Activated CD4-positive, alpha-beta T cell treated with anti-CD3 and anti-CD28 coated beads for 36 hours (primary cell): ENCODE results near the gene PAX8. TPM values are rescaled to one million over a fixed set of nuclear protein-coding genes. Genes with fewer than 3 reads are reported as not detected.
A peak's percentile ranks its signal among the peaks of the same experiment; 100 is the strongest.

Experiments
- ATAC-seq: fragments of 200-7000 bp; cut with Tn5 transposase; one replicate; pipeline ENCODE4 v1.10.0; 2021; ENCODE audit warnings: mild to moderate bottlenecking, moderate library complexity
- CTCF ChIA-PET: fragments of 350-600 bp; sonication (Branson Sonifier 250); formaldehyde crosslinking; loops from one replicate; lab custom pipeline; 2021; ENCODE audit warnings: antibody characterized with exemption; lab: Charles Lee
- POLR2A ChIA-PET: fragments of 350-600 bp; sonication (Branson Sonifier 250); formaldehyde crosslinking; loops from one replicate; lab custom pipeline; 2021; ENCODE audit warnings: antibody characterized with exemption, inconsistent platforms; lab: Charles Lee
- DNase-seq: peaks from one replicate; pipeline ENCODE4 v3.0.0-alpha.2; 2020
- H3K27ac Mint-ChIP-seq: one replicate; pipeline ENCODE4 v1.8.0; 2021; ENCODE audit warnings: mixed read lengths
- H3K27me3 Mint-ChIP-seq: one replicate; pipeline ENCODE4 v1.8.0; 2021; ENCODE audit warnings: mixed read lengths
- H3K36me3 Mint-ChIP-seq: one replicate; pipeline ENCODE4 v1.8.0; 2021; ENCODE audit warnings: low read depth, mixed read lengths
- H3K4me1 Mint-ChIP-seq: one replicate; pipeline ENCODE4 v1.8.0; 2021; ENCODE audit warnings: mixed read lengths
- H3K4me3 Mint-ChIP-seq: one replicate; pipeline ENCODE4 v1.8.0; 2021; ENCODE audit warnings: mild to moderate bottlenecking, moderate library complexity, mixed read lengths
- H3K9me3 Mint-ChIP-seq: one replicate; pipeline ENCODE4 v1.8.0; 2021; ENCODE audit warnings: low read depth, mixed read lengths
- intact Hi-C, 2 experiments: fragments of 100-400 bp; cut with DNase I in 1 of 2; cut with micrococcal nuclease in 1 of 2; formaldehyde crosslinking; loops; one replicate each; pipeline versions ENCODE4 v1.14.2 to v1.15.1; 2022 to 2024; cut with DNase I, micrococcal nuclease
- total RNA-seq, 2 experiments: library from RNA; stranded (reverse); gene quantifications; one replicate each; pipeline ENCODE4 v1.2.3, GENCODE V29; 2021

The PAX8 gene
- total RNA-seq, 2 experiments from 2014 or later: 1.4 to 2.1 TPM

DNA sequence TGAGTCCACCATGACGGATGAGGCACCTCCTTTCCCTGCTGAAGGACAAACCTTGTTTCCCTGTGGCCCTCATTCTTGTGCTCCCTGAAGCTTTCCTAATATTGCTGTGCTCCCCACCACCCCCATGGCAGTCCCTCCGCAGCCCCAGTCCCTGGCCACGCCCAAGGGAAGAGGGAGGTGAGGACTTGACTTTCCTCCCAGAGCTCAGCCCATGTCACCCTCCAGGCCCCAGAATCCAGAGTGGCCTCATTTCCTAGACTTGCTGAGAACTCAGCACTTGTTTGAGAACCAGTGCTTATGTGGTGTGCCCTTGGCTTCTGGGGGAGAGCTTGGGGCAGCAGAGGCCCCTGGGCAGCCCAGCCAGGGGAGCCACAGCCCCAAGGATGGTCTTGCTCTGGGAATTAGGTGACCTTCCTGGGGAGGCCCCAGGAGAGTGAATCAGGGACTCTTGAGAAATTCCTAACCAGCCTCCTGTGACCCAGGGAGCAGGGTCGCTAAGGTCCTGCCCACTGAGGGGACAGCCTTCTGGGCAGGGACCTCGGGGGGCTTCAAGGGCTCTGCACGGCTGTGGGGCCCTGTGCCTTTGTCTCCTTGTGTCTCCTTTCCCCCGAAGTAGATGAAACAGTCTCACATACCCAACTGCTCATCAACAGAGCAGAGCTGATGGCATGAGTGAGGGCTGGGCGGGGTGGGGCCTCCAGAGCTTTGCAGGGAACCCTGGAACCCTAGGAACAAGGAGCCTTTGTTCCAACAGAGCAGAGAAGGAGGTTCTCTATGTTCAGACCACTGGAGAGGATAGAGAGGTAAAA, 77.0 kb downstream of the PAX8 start:
- intact Hi-C loops: no loop called here
- Mint-ChIP-seq H3K27ac (no peak overlapping the region), H3K4me1 (peaks cover 18% of the 10 kb centered on the region), H3K9me3 (no peaks in the 10 kb centered on the region), H3K36me3 (peaks cover 44% of the 10 kb centered on the region), H3K27me3 (no peaks in the 10 kb centered on the region), H3K4me3 (no peak overlapping the region)
- ChIA-PET POLR2A (no interaction called here), CTCF (interaction anchor here (0.6 to 3.0 kb wide), 13 partner anchors 15 to 168 kb away, joined by 3 to 21 read pairs (median 4); no protein-coding TSS in a partner anchor)
- no peak for DNase-seq
- no peak for ATAC-seq

DNA sequence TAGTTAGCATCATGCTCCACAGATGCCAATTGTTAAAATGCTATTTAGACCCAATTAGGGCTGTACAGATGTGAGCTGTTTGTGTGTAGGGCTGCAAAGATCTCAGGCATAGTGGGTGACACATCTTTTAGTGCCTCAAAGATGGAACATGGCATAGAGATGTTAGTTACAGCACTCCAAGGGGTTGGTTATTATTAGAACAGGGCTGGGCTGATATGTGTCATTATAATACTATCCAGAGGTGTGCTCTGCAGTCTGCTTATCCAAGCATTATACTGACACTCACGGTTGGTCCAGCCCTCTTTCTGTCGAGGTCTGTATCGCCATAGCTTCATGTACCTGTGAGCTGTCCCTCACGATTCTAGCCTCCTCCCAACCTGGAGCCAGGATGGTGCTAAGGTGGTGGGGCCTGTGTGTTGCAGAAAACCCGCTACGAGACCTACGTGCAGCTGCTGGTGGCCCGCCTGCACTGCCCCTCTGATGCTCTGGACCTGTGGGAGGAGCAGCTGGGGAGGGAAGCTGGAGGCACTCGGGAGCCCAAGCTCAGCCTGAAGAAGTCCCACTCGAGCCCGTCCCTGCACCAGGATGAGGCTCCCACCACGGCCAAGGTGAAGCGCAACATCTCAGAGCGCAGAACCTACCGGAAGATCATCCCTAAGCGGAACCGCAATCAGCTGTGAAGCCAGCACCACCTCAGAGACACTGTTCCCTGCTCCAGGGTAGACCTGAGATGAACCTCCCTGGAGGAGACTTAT, 77.8 kb downstream of the PAX8 start:
- H3K9me3 Mint-ChIP-seq: no peaks in the 10 kb centered on the region
- no peak overlapping the region for H3K4me3 Mint-ChIP-seq
- H3K36me3 Mint-ChIP-seq: peaks cover 52% of the 10 kb centered on the region
- DNase-seq (no peak), ATAC-seq (no peak)
- intact Hi-C loops: no loop called here
- H3K27ac Mint-ChIP-seq: no peak overlapping the region
- POLR2A ChIA-PET: interaction anchor here (1.8 kb wide), 1 partner anchor 27 kb away, joined by 8 read pairs; the partner anchor contains the start of gene PSD4
- H3K4me1 Mint-ChIP-seq: peaks cover 16% of the 10 kb centered on the region
- H3K27me3 Mint-ChIP-seq: no peaks in the 10 kb centered on the region
- CTCF ChIA-PET: interaction anchor here (0.6 to 2.6 kb wide), 8 partner anchors 20 to 121 kb away, joined by 3 to 9 read pairs (median 4); no protein-coding TSS in a partner anchor

DNA sequence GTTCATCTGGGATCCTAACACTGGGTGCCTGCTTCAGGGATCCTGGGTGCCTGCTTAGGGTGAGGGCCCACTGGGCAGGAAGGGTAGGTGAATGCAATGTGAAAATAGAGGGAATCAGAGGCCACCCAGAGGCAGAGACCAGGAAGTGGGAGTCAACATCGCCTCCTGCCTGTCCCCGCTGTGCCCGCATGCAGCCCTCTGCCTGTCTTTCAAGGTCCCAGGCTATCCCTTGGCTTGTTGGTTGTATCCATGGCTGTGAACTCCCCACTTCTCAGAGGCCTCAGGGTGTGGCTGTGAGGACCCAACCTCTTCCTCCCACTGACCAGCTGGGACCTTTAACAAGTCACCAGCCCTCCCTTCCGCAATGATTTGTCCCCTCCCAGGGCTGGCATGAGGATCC, 78.5 kb downstream of the PAX8 start:
- CTCF ChIA-PET: interaction anchor here (0.6 to 4.7 kb wide), 12 partner anchors 11 to 121 kb away, joined by 3 to 62 read pairs (median 8); partner anchors contain the start of gene PSD4
- POLR2A ChIA-PET: interaction anchor here (1.8 kb wide), 1 partner anchor 26 kb away, joined by 8 read pairs; the partner anchor contains the start of gene PSD4
- peak overlapping the region; percentile 41 for H3K27ac Mint-ChIP-seq
- ATAC-seq: no peak
- DNase-seq: no peak
- no peaks in the 10 kb centered on the region for H3K27me3 Mint-ChIP-seq
- no peak overlapping the region for H3K4me3 Mint-ChIP-seq
- intact Hi-C loops: no loop called here
- peaks cover 59% of the 10 kb centered on the region for H3K36me3 Mint-ChIP-seq
- peaks cover 15% of the 10 kb centered on the region for H3K4me1 Mint-ChIP-seq
- no peaks in the 10 kb centered on the region for H3K9me3 Mint-ChIP-seq

DNA sequence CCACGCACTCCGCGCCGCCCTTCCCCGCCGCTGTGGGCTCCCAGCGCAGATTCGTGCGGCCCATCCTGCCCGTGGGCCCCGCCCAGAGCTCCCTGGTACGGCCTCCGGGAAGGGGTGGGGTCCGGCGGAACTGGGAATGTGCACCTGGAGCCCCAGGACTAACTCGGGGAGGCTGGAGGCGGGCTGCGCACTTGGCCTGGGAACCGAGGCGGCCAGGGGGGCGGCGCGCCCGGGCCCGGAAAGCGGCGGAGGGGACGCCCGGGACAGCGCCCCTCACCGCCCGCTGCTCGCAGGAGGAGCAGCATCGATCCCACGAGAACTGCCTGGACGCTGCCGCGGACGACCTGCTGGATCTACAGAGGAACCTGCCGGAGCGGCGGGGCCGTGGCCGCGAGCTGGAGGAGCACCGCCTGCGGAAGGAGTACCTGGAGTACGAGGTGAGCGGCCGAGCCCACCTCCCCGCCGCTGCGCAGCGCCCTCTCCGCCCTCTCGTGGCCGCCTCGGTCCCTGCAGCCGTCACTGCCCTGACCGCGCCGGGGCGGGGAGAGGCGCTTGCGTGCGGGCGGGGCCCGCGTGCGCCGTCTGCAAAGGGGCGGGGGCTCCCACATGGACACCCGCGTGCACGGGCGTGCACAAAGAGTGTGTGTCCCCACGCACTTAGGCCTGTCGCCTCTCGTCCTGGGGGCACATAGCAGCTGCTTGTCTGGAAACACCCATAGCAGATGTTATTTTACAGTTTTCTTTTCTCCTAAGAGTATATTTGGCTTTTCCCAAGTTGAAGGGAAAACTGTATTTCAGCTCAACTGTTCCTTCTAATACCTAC, 79.7 kb downstream of the PAX8 start:
- Mint-ChIP-seq H3K36me3 (peaks cover 71% of the 10 kb centered on the region), H3K27ac (no peak overlapping the region), H3K4me1 (peaks cover 8% of the 10 kb centered on the region), H3K9me3 (no peaks in the 10 kb centered on the region), H3K27me3 (no peaks in the 10 kb centered on the region), H3K4me3 (no peak overlapping the region)
- POLR2A ChIA-PET: interaction anchor here (1.8 kb wide), 1 partner anchor 25 kb away, joined by 8 read pairs; the partner anchor contains the start of gene PSD4
- CTCF ChIA-PET: interaction anchor here (0.7 to 4.7 kb wide), 18 partner anchors 12 to 259 kb away, joined by 3 to 62 read pairs (median 5); partner anchors contain the start of gene PSD4
- DNase-seq (peak; percentile 88), ATAC-seq (peak; percentile 70)
- intact Hi-C loops: loop anchor here (1.0 to 5.0 kb wide), 3 partner anchors 24 to 117 kb away; no protein-coding TSS in a partner anchor

DNA sequence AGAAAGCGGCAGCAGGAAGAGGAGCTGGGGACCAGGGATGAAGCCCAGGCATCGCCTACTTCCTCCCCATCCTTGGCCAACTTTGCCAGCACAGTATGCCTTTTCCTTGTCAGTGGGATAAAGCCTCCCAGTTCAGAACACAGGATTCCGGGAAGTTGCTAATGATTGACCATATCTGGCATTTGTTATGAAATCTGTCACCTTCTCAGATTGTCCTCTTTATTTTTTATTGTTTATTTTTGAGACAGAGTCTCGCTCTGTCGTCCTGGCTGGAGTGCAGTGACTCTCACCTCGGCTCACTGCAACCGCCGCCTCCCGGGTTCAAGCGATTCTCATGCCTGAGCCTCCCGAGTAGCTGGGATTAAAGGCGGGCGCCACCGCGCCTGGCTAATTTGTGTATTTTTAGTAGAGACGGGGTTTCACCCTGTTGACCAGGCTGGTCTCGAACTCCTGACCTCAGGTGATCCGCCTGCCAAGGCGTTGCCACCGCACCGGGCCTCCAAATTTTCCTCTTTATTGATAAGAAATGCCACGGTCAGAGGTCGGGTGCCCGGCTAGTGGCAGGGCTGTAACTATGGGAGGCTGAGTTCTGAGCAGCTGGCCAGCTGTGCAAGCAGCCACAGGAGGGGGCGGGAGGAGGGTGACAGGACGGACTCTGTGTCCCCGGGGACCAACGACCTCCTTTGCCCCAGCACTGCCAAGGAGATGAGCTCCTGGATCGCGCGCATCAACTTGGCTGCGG, 80.5 kb downstream of the PAX8 start:
- Mint-ChIP-seq H3K9me3 (no peaks in the 10 kb centered on the region), H3K4me1 (peaks cover 5% of the 10 kb centered on the region), H3K27ac (no peak overlapping the region), H3K27me3 (no peaks in the 10 kb centered on the region), H3K4me3 (no peak overlapping the region), H3K36me3 (peaks cover 78% of the 10 kb centered on the region)
- intact Hi-C loops: loop anchor here in 1 of 2 experiments (5.0 kb wide), 1 partner anchor 116 kb away; no protein-coding TSS in a partner anchor
- DNase-seq: no peak
- ChIA-PET POLR2A (no interaction called here), CTCF (interaction anchor here (0.9 to 4.7 kb wide), 10 partner anchors 13 to 119 kb away, joined by 3 to 62 read pairs (median 8); partner anchors contain the start of gene PSD4)
- no peak for ATAC-seq

DNA sequence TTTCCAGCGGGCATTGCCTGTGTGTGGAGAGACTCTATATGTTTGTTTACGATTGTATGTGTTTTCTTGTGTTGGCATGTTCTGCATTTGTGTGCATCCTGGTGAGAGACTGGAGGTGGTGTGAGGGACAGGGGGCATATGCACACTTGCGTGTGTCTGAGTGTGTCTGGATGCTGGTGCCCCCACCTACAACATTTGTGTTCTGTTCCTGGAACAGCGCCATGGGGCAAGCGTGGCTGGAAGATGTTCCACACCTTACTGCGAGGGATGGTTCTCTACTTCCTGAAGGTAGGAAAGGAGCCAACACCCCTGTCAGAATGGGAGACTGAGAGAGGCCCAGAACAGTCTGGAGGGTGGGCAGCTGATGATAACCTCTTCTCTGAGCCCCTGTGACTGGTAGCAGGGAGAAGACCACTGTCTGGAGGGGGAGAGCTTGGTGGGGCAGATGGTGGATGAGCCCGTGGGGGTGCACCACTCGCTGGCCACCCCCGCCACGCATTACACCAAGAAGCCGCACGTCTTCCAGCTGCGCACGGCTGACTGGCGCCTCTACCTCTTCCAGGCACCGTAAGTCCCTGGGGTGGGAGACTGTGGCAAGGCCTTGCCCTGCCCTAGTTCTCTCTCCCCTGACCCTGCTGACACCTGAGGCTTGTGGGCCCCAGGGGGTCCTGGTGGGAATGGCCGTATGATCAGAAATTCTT, 81.2 kb downstream of the PAX8 start:
- H3K9me3 Mint-ChIP-seq: no peaks in the 10 kb centered on the region
- H3K27ac Mint-ChIP-seq: no peak overlapping the region
- H3K4me1 Mint-ChIP-seq: no peaks in the 10 kb centered on the region
- DNase-seq (no peak), ATAC-seq (no peak)
- no peak overlapping the region for H3K4me3 Mint-ChIP-seq
- H3K36me3 Mint-ChIP-seq: peaks cover 78% of the 10 kb centered on the region
- ChIA-PET POLR2A (no interaction called here), CTCF (interaction anchor here (0.6 to 4.7 kb wide), 9 partner anchors 9 to 177 kb away, joined by 3 to 62 read pairs (median 5); no protein-coding TSS in a partner anchor)
- H3K27me3 Mint-ChIP-seq: no peaks in the 10 kb centered on the region
- intact Hi-C loops: loop anchor here in 1 of 2 experiments (5.0 kb wide), 1 partner anchor 115 kb away; no protein-coding TSS in a partner anchor

DNA sequence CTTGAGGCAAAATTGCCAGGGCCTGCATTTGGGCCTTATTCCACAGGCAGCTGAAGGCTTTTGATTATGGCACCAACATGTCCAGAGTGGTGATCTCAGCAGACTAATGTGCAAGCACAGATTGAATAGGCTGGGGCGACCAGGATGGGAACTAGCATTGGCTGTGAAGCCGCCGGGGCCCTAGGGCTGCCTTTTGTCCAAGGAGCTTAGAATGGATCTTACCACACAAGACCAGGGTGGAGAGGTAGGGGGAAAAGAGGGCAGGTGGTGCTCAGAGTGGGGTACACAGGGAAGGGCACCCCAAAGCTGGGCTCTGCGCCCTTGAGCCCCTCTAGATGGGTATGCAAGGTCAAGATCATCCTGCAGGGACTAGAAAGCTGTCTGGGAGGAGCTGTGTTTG, 81.9 kb downstream of the PAX8 start:
- ATAC-seq (no peak), DNase-seq (no peak)
- CTCF ChIA-PET: interaction anchor here (0.6 to 4.7 kb wide), 5 partner anchors 9 to 176 kb away, joined by 3 to 62 read pairs (median 4); no protein-coding TSS in a partner anchor
- H3K36me3 Mint-ChIP-seq: peaks cover 78% of the 10 kb centered on the region
- no peak overlapping the region for H3K4me3 Mint-ChIP-seq
- H3K27me3 Mint-ChIP-seq: no peaks in the 10 kb centered on the region
- H3K27ac Mint-ChIP-seq: no peak overlapping the region
- intact Hi-C loops: loop anchor here in 1 of 2 experiments (5.0 kb wide), 1 partner anchor 115 kb away; no protein-coding TSS in a partner anchor
- POLR2A ChIA-PET: no interaction called here
- H3K9me3 Mint-ChIP-seq: no peaks in the 10 kb centered on the region
- no peaks in the 10 kb centered on the region for H3K4me1 Mint-ChIP-seq

DNA sequence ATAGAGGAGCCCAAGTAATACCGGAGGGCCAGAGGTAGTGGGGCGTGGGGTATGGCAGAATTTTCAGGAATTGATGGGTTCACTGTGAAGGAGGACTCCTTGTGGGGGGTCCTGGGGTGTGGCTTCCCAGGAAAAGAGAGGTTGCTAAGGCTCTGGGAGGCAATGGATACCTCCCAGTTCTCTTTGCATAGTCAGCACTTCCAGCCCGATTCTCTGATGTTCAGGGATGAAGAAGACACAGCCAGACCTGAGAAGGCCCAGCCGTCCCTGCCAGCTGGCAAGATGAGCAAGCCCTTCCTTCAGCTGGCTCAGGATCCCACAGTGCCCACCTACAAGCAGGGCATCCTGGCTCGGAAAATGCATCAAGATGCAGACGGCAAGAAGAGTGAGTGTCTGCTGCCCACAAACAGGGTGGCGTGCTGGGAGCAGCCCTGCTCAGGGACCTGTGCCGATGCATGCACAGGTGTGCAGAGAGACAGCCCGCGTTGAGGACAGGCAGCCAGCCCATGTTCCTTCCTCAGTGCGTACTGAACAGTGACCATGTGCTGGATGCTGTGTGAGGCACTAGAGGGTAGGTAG, 82.7 kb downstream of the PAX8 start:
- POLR2A ChIA-PET: no interaction called here
- Mint-ChIP-seq H3K27ac (no peak overlapping the region), H3K27me3 (no peaks in the 10 kb centered on the region)

DNA sequence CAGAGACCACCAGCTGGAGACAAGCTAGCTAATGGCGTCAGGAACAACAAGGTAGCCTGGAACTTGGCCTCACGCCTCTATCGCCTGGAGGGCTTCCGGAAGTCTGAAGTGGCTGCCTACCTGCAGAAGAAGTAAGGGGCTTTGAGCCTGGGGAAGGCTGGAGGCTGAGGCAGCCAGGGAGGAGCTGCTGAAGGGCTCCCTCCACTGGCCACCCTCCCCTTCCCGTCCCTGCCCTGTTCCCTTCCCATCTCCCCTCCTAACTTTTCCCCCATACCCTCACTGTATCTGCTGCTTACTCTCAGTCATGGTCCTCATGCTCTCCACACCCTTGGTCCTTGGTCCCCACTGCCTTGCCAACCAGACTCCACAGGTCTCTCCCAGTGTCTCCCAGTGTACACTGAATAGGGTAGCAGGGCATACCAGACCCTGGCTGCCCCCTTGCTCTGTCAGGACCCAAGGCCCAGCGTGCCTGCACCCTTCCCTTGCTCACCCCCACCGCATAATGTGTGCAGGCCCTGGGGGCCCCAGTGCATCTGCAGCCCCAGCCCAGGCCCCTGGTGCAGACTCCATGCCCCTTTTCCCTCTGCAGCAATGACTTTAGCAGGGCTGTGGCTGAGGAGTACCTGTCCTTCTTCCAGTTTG, 86.1 kb downstream of the PAX8 start:
- Mint-ChIP-seq H3K36me3 (peaks cover 81% of the 10 kb centered on the region), H3K4me3 (no peak overlapping the region), H3K27me3 (no peaks in the 10 kb centered on the region), H3K27ac (no peak overlapping the region), H3K9me3 (no peaks in the 10 kb centered on the region), H3K4me1 (peaks cover 18% of the 10 kb centered on the region)
- intact Hi-C loops: no loop called here
- ChIA-PET POLR2A (interaction anchor here (1.3 kb wide), 1 partner anchor 17 kb away, joined by 3 read pairs; no protein-coding TSS in a partner anchor), CTCF (interaction anchor here (1.3 to 1.5 kb wide), 2 partner anchors 34 to 54 kb away, joined by 3 to 4 read pairs; no protein-coding TSS in a partner anchor)
- DNase-seq: no peak
- no peak for ATAC-seq

More for the DNA sequence above, 82.7 kb downstream of the PAX8 start:
- Mint-ChIP-seq H3K9me3 (no peaks in the 10 kb centered on the region), H3K4me1 (no peaks in the 10 kb centered on the region), H3K4me3 (no peak overlapping the region), H3K36me3 (peaks cover 83% of the 10 kb centered on the region)
- no peak for DNase-seq
- CTCF ChIA-PET: interaction anchor here (1.0 to 4.7 kb wide), 3 partner anchors 10 to 58 kb away, joined by 4 to 62 read pairs (median 9); no protein-coding TSS in a partner anchor
- ATAC-seq: no peak
- intact Hi-C loops: loop anchor here in 1 of 2 experiments (5.0 kb wide), 1 partner anchor 114 kb away; no protein-coding TSS in a partner anchor
